ENCODE data around the gene SLC29A2. TPM values are rescaled to one million over a fixed set of nuclear protein-coding genes. Genes with fewer than 3 reads are reported as not detected.

The SLC29A2 gene
- total RNA-seq, 6 donors from 2014 or later, result 8.3 to 20.5 (median 13.1) TPM

- ATAC-seq (ENCODE audit: low FRiP score in 2 of 2) (no peak), DNase-seq (no peak)
- Histone ChIP-seq H3K4me3 (no peak overlapping the region), H3K4me1 (peaks cover 4 to 31% (median 20%) of the 10 kb centered on the region in 4 donors), H3K36me3 (peaks cover 0 to 4% (median 2%) of the 10 kb centered on the region in 4 donors), H3K27ac (no peak overlapping the region), H3K9me3 (no peaks in the 10 kb centered on the region), H3K27me3 (peaks cover 0 to 14% (median 0%) of the 10 kb centered on the region in 4 donors)
- 89 to 90% methylated on average over 7 to 25 of the region's 25 CpGs for WGBS, 2 donors
- TF ChIP-seq POLR2AphosphoS5 (IDR thresholded peaks at IDR 0.05) (no peak), POLR2A (IDR thresholded peaks at IDR 0.05) (no peak), CTCF (IDR thresholded peaks at IDR 0.05) (no peak), EP300 (IDR thresholded peaks at IDR 0.05) (no peak)
Measured at GRCh38 chr11:66369073-66369894, 2.3 kb downstream of the SLC29A2 start.

GRCh38 chr11:66368484-66368883 lies 3.1 kb downstream of the SLC29A2 start:
- WGBS, 2 donors, result 87 to 92% methylated on average over 2 to 6 of the region's 6 CpGs
- Histone ChIP-seq H3K36me3 (peaks cover 0 to 4% (median 2%) of the 10 kb centered on the region in 4 donors), H3K4me3 (no peak overlapping the region), H3K9me3 (no peaks in the 10 kb centered on the region), H3K27me3 (peaks cover 0 to 14% (median 0%) of the 10 kb centered on the region in 4 donors), H3K27ac (no peak overlapping the region), H3K4me1 (peaks cover 7 to 37% (median 22%) of the 10 kb centered on the region in 4 donors)
- DNase-seq, result no peak
- TF ChIP-seq CTCF (IDR thresholded peaks at IDR 0.05) (no peak), EP300 (IDR thresholded peaks at IDR 0.05) (no peak), POLR2A (IDR thresholded peaks at IDR 0.05) (no peak)
- no peak for ATAC-seq (ENCODE audit: low FRiP score in 2 of 2)

GRCh38 chr11:66367561-66368312 lies 3.8 kb downstream of the SLC29A2 start:
- Histone ChIP-seq H3K36me3 (peaks cover 0 to 4% (median 2%) of the 10 kb centered on the region in 4 donors), H3K4me1 (peaks cover 11 to 35% (median 27%) of the 10 kb centered on the region in 4 donors), H3K27ac (no peak overlapping the region), H3K9me3 (no peaks in the 10 kb centered on the region), H3K27me3 (peaks cover 0 to 14% (median 0%) of the 10 kb centered on the region in 4 donors), H3K4me3 (no peak overlapping the region)
- DNase-seq (no peak), ATAC-seq (ENCODE audit: low FRiP score in 2 of 2) (no peak)
- WGBS, 2 donors, result 92 to 94% methylated on average over 14 to 15 of the region's 15 CpGs
- TF ChIP-seq POLR2AphosphoS5 (IDR thresholded peaks at IDR 0.05) (no peak), EP300 (IDR thresholded peaks at IDR 0.05) (no peak), CTCF (IDR thresholded peaks at IDR 0.05) (no peak), POLR2A (IDR thresholded peaks at IDR 0.05) (no peak)

- no peaks in the 10 kb centered on the region for H3K9me3 ChIP-seq
- no peak overlapping the region for H3K27ac ChIP-seq
- H3K4me3 ChIP-seq, result no peak overlapping the region
- H3K36me3 ChIP-seq, result peaks cover 0 to 7% (median 2%) of the 10 kb centered on the region in 4 donors
- peaks cover 0 to 10% (median 0%) of the 10 kb centered on the region in 4 donors for H3K27me3 ChIP-seq
- no peak for DNase-seq
- H3K4me1 ChIP-seq, result peaks cover 7 to 35% (median 24%) of the 10 kb centered on the region in 4 donors
- WGBS, 2 donors, result 92 to 94% methylated on average over 8 of the region's 8 CpGs
- TF ChIP-seq POLR2A (IDR thresholded peaks at IDR 0.05) (no peak), POLR2AphosphoS5 (IDR thresholded peaks at IDR 0.05) (no peak), EP300 (IDR thresholded peaks at IDR 0.05) (no peak), CTCF (IDR thresholded peaks at IDR 0.05) (no peak)
- ATAC-seq (ENCODE audit: low FRiP score in 2 of 2), result no peak
Measured at GRCh38 chr11:66366844-66367477, 4.6 kb downstream of the SLC29A2 start.

Data from upper lobe of left lung (tissue), 6 donors.